Stimulated activated effector memory CD8-positive, alpha-beta T cell treated with anti-CD3 and anti-CD28 coated beads, Interleukin-12 subunit alpha, Interleukin-12 subunit beta, amount 100 ng/mL, for 72 hours (primary cell): ENCODE data around the gene DNAJC15.
A peak's percentile ranks its signal among the peaks of the same experiment; 100 is the strongest.
"Not testable (repeated sequence)": the region's sequence is repeated elsewhere in the genome, so short reads cannot be mapped to it uniquely, and the experiment has no call there.

Experiments
- ATAC-seq: fragments of 150-1000 bp; cut with Tn5 transposase; 2 replicates; pipeline ENCODE4 v1.10.0; 2021
- DNase-seq, 2 donors: peaks; one replicate each; pipeline ENCODE4 v3.0.0; 2021 to 2022; ENCODE audit warnings: low spot score in 2 of 2
- H3K27ac Mint-ChIP-seq: one replicate; pipeline ENCODE4 v1.8.0; 2022; ENCODE audit warnings: mild to moderate bottlenecking, mixed read lengths
- H3K36me3 Mint-ChIP-seq: one replicate; pipeline ENCODE4 v1.8.0; 2022; ENCODE audit warnings: mild to moderate bottlenecking, mixed read lengths
- H3K4me1 Mint-ChIP-seq: one replicate; pipeline ENCODE4 v1.8.0; 2022; ENCODE audit warnings: mixed read lengths
- H3K4me3 Mint-ChIP-seq: one replicate; pipeline ENCODE4 v1.8.0; 2022; ENCODE audit warnings: mild to moderate bottlenecking, mixed read lengths
- H3K9me3 Mint-ChIP-seq: one replicate; pipeline ENCODE4 v1.8.0; 2022; ENCODE audit warnings: mixed read lengths

DNAJC15 gene

DNA sequence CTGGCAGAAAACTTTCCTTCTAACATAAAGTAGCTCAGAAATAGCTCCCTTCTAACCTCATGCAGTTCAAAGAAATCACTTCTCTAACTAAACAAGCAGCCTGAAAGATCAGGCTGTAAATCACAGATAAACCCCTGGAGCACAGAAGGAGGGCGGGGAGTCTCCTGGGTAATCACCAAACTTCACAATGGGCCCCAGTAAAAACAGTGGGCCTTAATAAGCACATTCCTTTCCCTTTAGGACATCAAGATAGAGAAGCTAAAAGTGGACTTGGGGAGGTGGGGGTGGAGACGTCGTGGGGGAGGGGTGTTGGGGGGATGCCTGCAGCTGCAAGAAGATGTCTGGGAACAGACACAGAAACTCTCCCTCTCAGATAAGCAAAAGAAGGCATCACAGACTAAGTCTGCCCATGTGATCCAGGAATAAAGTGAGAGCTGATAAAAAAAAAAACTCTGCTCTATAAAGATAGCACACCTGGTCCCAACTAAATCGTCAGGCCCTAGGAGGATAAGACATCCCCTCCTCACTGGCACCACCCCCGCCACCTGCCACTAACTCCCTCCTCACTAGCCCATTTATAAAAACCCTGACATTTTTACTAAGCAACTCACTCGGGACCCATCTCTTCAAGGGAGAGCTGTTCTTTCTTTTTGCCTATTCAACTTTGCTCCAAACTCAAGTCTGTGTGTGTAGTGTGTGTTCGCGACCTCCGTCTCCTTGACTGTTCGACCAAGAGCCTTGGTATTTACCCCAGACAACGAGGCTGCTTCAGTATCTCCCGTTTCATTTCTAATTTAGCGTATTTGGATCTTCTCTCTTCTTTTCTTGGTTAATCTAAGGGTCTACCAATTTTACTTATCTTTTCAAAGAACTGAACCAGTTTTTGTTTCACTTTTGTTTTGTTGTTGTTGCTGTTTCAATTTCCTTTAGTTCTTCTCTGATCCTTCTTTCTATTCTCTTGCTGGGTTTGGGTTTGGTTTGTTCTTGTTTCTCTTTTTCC lies 31.7 kb downstream of the DNAJC15 start:
- Mint-ChIP-seq H3K36me3 (no peaks in the 10 kb centered on the region), H3K4me3 (no peak overlapping the region), H3K4me1 (peaks cover 17% of the 10 kb centered on the region), H3K9me3 (peaks cover 4% of the 10 kb centered on the region), H3K27ac (no peak overlapping the region)
- peak; percentile 59 for ATAC-seq
- no peak for DNase-seq

DNA sequence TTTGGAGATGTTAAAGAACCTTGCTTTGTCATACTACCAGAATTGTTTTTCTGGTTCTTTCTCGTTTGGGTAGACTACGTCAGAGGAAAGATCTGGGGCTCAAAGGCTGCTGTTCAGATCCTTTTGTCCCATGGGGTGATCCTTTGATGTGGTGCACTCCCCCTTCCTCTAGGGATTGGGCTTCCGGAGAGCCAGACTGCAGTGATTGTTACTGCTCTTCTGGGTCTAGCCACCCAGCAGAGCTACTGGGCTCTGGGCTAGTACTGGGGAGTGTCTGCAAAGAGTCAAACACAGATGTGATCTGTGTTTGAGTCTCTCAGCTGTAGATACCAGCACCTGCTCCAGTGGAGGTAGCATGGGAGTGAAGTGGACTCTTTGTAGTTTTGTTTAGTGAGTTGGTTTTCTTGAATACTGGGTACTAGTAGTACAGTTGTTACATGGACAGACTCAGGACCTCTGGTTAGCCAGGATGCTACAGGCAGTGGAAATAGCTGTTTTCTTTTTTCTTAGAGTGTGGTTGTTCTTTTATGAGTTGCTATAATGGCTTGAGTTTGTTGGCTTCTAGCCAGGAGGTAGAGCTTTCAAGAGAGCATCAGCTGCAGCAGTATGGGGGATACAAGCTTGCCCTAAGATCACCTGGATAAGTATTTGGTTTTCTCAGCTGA lies 34.4 kb downstream of the DNAJC15 start:
- DNase-seq = no peak
- peak; percentile 61 for ATAC-seq

DNA sequence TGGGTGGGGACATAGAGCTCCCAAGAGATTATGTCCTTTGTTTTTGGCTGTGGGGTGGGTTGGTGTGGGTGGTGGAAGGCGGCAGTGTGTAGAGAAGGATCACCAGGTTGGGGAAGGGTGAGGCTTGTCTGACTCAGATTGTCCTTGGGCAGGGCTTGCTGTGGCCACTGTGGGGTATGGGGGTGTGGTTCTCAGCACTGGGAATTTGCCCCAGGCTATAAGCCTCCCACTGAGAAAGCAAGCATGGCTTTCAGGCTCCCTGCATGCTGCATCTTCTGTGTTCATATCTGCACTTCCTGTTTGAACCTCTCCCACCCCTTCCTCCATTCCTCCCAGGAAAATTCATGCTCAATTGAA lies 34.9 kb downstream of the DNAJC15 start:
- H3K9me3 Mint-ChIP-seq = peaks cover 2% of the 10 kb centered on the region
- H3K36me3 Mint-ChIP-seq = no peaks in the 10 kb centered on the region
- no peak overlapping the region for H3K4me3 Mint-ChIP-seq
- H3K27ac Mint-ChIP-seq = peak overlapping the region; percentile 69
- ATAC-seq (peak; percentile 83), DNase-seq (no peak)
- peaks cover 23% of the 10 kb centered on the region for H3K4me1 Mint-ChIP-seq

More for the DNA sequence above, 34.4 kb downstream of the DNAJC15 start:
- Mint-ChIP-seq H3K27ac (peak overlapping the region; percentile 69), H3K4me3 (no peak overlapping the region), H3K4me1 (peaks cover 23% of the 10 kb centered on the region), H3K36me3 (no peaks in the 10 kb centered on the region), H3K9me3 (peaks cover 4% of the 10 kb centered on the region)

DNA sequence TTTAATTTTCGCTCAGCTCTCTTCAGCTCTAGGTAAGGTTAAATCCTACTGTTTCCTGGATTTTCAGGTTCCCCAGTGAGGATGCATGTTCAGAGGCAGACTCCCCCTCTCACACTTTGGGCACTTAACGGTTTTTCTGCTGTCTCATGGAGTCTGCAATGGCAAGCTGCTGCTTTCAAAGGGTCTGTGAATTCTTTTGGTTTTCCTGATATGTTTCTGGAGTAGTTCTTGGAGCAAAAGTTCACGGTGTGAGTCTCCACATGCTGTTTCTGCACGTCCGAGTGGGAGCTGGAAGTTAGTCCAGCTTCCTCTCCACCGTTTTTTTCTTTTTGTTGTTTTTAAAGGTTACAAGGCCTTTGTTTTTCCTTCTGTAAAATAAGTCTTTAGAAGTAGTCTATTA lies 35.4 kb downstream of the DNAJC15 start:
- H3K4me3 Mint-ChIP-seq = no peak overlapping the region
- H3K36me3 Mint-ChIP-seq = no peaks in the 10 kb centered on the region
- peaks cover 23% of the 10 kb centered on the region for H3K4me1 Mint-ChIP-seq
- H3K27ac Mint-ChIP-seq = peak overlapping the region; percentile 69
- DNase-seq (no peak), ATAC-seq (no peak)
- no peaks in the 10 kb centered on the region for H3K9me3 Mint-ChIP-seq

DNA sequence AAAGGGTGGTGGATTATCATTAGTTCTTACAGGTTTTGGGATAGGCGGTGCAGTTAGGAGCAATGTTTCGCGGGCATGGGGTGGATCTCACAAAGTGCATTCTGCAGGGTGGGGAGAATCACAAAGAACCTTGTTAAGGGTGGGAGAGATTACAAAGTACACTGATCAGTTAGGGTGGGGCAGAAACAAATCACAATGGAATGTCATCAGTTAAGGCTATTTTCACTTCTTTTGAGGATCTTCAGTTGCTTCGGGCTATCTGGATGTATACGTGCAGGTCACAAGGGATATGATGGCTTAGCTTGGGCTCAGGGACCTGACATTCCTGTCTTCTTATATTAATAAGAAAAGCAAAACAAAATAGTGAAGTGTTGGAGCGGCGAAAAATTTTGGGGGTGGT lies 36.4 kb downstream of the DNAJC15 start:
- not testable (repeated sequence) for ATAC-seq
- peaks cover 23% of the 10 kb centered on the region for H3K4me1 Mint-ChIP-seq

DNA sequence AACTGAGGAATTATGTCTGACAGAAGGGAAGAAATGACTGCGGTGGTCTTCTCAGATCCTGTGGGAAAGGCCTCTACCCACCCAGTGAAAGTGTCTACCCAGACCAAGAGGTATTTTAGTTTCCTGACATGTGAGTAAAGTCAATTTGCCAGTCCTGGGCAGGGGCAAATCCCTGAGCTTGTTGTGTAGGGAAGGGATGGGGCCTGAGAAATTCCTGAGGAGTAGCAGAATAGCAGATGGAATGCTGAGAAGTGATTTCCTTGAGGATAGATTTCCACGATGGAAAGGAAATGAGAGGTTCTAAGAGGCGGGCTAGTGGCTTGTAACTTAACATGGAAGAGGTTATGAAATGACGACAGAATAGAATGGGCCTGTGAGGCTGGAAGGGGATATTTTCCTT lies 37.4 kb downstream of the DNAJC15 start:
- ATAC-seq, H3K27ac Mint-ChIP-seq, H3K9me3 Mint-ChIP-seq, H3K4me3 Mint-ChIP-seq, H3K36me3 Mint-ChIP-seq, DNase-seq: not testable (repeated sequence)
- peaks cover 23% of the 10 kb centered on the region for H3K4me1 Mint-ChIP-seq

More for the DNA sequence above, 36.4 kb downstream of the DNAJC15 start:
- DNase-seq, H3K36me3 Mint-ChIP-seq, H3K4me3 Mint-ChIP-seq, H3K9me3 Mint-ChIP-seq, H3K27ac Mint-ChIP-seq: not testable (repeated sequence)

DNA sequence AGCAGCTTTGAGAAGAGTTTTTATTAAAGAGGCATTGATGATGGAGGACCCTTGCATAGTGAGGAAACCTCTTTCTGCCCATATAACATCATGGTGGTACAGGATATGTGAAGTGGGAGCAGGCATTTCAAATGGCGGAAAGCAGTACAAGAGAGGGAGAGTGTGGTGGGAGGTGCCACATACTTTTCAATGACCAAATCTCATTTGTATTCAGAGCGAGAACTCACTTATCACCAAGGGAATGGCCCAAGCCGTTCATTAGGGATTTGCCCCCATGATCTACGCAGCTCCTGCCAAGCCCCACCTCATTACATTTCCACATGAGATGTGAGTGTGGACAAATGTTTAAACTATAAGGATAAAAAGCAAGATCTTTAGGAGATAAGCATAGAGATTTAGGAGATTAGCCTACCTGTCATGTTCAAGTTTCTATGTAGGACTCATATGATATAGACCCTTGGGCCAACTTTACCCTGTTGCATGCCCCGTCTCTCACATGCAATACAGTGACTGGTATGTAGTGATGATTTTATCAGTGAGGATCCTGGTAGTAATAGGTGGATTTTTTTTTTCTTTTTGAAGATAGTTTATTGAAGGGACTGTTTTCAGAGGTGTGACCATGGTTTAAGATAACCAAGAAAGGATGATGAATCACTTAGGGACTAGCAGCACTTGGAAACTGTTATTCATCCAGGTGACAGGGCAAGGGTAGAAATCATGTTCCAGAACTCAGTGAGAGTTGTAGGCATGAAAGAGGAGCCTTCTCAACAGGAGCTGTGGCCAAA lies 38.3 kb downstream of the DNAJC15 start:
- no peak overlapping the region for H3K4me3 Mint-ChIP-seq
- H3K27ac Mint-ChIP-seq = no peak overlapping the region
- ATAC-seq = peak; percentile 87

DNA sequence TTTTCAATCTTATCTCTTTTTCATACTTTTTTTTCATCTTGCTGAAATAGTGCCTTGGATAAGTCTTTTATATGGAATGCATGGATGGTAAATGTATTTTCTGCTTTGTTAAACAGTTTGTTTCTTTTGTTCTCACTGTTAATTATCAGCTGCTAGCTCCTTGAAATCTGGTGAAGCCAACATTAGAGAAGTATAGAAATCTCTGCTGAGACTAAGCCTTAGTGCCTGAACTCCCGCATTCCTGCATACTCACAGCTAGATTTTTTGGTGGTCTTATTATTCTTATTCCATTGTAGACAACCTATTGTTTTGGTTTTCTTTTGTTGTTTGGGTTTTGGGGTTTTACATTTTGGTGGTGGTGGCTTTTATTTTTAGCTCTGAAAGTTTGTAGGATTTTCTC lies 48.4 kb downstream of the DNAJC15 start:
- ATAC-seq (no peak), DNase-seq (no peak)
- Mint-ChIP-seq H3K4me3 (no peak overlapping the region), H3K4me1 (peaks cover 28% of the 10 kb centered on the region), H3K27ac (no peak overlapping the region), H3K36me3 (no peaks in the 10 kb centered on the region), H3K9me3 (no peaks in the 10 kb centered on the region)

More for the DNA sequence above, 38.3 kb downstream of the DNAJC15 start:
- H3K4me1 Mint-ChIP-seq = peaks cover 23% of the 10 kb centered on the region
- DNase-seq = no peak
- H3K36me3 Mint-ChIP-seq = no peaks in the 10 kb centered on the region
- H3K9me3 Mint-ChIP-seq = no peaks in the 10 kb centered on the region

DNA sequence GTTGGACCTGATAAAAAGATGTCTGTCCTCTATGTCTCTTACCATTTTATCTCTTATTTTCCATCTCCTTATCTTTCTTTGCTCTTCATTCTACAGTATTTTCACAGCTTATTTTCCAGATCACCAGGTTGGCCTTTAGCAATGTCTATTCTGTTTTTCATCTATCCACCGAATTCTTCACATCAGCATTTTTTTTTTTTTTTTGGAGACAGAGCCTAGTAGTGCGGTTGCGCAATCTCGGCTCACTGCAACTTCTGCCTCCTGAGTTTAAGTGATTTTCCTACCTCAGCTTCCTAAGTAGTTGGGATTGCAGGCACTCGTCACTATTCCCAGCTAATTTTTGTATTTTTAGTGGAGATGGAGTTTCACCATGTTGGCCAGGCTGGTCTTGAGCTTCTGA lies 49.0 kb downstream of the DNAJC15 start:
- H3K4me1 Mint-ChIP-seq = peaks cover 30% of the 10 kb centered on the region
- no peak overlapping the region for H3K27ac Mint-ChIP-seq
- DNase-seq = no peak
- no peak for ATAC-seq
- H3K36me3 Mint-ChIP-seq = no peaks in the 10 kb centered on the region
- H3K9me3 Mint-ChIP-seq = no peaks in the 10 kb centered on the region
- no peak overlapping the region for H3K4me3 Mint-ChIP-seq

DNA sequence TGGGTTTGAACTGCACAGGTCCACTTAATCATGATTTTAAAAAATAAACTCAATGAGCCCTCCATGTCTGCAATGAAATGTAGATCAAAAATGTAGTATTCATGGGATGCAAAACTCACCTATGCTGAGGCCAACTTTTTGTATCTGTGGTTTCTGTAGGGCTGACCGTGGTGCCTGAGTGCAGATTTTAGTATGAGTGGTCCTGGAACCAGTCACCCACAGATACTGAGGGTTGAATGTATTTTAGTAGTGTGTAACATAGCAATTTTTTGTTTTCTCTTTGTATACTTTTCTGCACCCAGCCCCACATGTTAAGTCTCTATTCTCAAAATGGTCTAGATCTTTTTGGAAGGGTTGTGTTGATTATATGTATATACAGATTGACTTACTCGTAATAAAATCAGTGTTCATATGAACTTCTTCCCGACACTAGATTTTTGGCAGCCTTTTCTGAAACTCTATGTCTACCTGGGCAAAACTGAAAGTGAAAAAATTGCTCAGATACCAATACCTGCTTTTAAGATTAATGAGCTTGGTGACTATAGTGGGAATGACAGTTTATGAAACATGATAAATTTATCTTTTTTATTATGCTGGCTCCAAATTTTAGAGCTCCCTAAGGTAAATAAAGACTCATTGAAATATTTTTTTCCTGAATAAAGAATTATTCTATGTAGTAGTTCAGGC lies 51.6 kb downstream of the DNAJC15 start:
- Mint-ChIP-seq H3K36me3 (no peaks in the 10 kb centered on the region), H3K4me3 (no peak overlapping the region), H3K27ac (peak overlapping the region; percentile 59), H3K4me1 (peaks cover 30% of the 10 kb centered on the region), H3K9me3 (no peaks in the 10 kb centered on the region)
- DNase-seq = no peak
- ATAC-seq = peak; percentile 98

DNA sequence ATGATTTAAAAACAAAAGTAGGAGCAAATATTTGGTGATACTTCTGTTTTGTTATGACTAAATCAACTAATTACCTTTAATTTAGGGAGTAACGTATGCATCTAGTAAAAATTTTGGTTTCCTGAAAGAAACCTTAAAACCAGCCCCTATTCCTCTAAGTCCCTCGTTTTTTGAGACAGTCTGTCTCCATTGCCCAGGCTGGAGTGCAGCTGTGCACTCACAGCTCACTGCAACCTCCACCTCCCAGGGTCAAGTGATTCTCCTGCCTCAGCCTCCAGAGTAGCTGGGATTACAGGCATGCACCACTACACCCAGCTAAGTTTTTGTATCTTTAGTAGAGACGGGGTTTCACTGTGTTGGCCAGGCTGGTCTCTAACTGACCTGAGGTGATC lies 52.1 kb downstream of the DNAJC15 start:
- H3K4me3 Mint-ChIP-seq, DNase-seq, H3K36me3 Mint-ChIP-seq, ATAC-seq, H3K9me3 Mint-ChIP-seq: not testable (repeated sequence)
- peaks cover 30% of the 10 kb centered on the region for H3K4me1 Mint-ChIP-seq
- peak overlapping the region; percentile 59 for H3K27ac Mint-ChIP-seq

DNA sequence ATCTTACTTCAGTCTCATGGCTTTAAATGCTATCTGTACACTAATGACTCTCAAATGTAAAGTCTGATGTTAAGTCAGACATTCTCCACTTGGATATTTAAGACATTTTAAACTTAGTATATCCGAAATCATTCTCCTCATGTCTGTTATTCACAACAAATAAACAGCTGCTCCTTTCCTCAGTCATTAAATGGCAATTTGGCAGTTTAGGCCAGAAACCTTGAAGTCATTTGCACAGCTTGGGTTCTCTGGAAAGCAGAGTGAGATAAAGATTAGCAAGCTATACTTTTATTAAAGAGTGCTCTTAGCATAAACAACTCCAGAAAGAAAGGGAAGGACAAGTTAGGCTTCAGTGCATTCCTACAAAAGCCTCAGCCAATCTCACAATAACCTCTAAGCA lies 53.7 kb downstream of the DNAJC15 start:
- no peak overlapping the region for H3K4me3 Mint-ChIP-seq
- H3K4me1 Mint-ChIP-seq = peaks cover 25% of the 10 kb centered on the region
- no peak for DNase-seq
- H3K27ac Mint-ChIP-seq = no peak overlapping the region
- peaks cover 3% of the 10 kb centered on the region for H3K9me3 Mint-ChIP-seq
- H3K36me3 Mint-ChIP-seq = no peaks in the 10 kb centered on the region
- no peak for ATAC-seq

DNA sequence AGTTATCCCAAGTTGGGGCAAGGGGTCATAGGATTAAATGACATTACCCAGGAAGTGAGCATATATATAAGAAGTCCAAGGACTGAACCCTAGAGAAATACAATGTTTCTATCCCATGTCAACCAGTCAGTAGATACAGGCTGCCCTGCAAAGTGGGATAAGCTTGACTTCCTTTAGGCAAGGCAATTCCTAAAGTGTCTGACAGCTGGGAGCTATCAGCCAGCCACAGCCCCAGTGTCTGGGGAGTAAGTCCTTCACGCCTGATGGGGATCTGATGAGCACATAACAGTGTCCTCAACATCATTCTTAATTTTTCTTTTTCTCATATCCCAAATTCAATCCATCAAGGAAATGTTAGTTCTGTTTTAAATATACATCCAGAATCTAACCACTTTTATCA lies 54.1 kb downstream of the DNAJC15 start:
- DNase-seq = no peak
- no peak for ATAC-seq
- Mint-ChIP-seq H3K4me3 (no peak overlapping the region), H3K36me3 (no peaks in the 10 kb centered on the region), H3K9me3 (peaks cover 3% of the 10 kb centered on the region), H3K27ac (no peak overlapping the region), H3K4me1 (peaks cover 20% of the 10 kb centered on the region)

DNA sequence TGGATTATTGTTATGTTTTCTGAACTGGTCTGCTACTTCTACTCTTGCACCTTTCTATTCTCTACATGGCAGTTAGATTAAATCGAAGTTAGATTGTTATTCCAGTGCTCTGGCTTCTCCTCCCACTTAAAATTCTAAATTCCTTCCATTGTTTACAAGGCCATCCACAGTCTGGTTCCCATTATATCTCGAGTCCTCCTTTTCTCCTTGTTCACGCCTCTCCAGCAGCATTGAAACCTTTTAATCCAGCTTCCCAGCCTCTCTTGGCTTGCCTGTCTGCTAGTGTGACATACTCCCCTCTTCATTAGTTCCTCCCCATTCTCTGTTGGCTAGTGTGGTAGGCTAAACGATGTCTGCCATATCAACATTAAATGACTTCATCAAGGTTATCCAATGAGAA lies 54.5 kb downstream of the DNAJC15 start:
- H3K4me3 Mint-ChIP-seq = no peak overlapping the region
- ATAC-seq = no peak
- H3K27ac Mint-ChIP-seq = no peak overlapping the region
- peaks cover 3% of the 10 kb centered on the region for H3K9me3 Mint-ChIP-seq
- no peak for DNase-seq
- H3K36me3 Mint-ChIP-seq = no peaks in the 10 kb centered on the region
- peaks cover 16% of the 10 kb centered on the region for H3K4me1 Mint-ChIP-seq

DNA sequence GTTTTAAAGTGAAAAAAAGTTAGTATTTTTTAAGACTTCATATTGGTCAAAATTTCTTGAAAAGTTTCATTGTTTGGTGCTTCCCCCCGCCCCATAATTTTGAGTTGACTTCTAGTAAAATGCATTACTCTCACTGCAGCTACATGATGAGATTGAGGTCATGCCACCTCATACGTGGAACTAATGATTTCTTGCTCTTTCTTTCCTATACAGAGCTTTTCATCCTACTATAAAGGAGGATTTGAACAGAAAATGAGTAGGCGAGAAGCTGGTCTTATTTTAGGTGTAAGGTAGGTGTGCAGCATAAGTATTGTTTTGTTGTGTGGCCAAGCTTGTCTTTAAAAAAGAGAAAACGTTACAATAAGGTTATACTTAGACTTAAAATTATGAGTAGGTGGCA lies 55.0 kb downstream of the DNAJC15 start:
- Mint-ChIP-seq H3K9me3 (peaks cover 3% of the 10 kb centered on the region), H3K4me3 (no peak overlapping the region), H3K4me1 (peaks cover 13% of the 10 kb centered on the region)

More for the DNA sequence above, 55.0 kb downstream of the DNAJC15 start:
- H3K36me3 Mint-ChIP-seq = no peaks in the 10 kb centered on the region
- no peak overlapping the region for H3K27ac Mint-ChIP-seq
- no peak for DNase-seq
- no peak for ATAC-seq
